ENCODE results near the gene TAF4.

The TAF4 gene

DNA sequence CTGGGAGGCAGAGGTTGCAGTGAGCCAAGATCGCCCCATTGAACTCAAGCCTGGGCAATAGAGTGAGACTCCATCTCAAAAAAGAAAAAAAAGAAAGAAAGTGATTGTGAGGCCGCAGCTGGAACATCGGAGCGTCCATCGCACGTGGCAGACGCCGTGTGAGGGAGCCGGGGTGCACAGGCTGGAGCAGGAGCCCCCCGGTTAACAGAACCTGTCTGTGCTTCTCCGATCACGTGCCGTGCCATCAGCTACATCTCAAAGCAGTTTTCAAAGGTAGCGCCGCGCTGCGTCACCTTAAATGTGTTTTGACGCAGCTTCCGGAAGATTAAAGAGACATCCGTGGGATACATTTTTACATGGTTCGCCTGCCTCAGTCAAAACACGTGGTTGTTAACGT is 138.9 kb downstream of the TAF4 start:
- no peak for FAIRE-seq

DNA sequence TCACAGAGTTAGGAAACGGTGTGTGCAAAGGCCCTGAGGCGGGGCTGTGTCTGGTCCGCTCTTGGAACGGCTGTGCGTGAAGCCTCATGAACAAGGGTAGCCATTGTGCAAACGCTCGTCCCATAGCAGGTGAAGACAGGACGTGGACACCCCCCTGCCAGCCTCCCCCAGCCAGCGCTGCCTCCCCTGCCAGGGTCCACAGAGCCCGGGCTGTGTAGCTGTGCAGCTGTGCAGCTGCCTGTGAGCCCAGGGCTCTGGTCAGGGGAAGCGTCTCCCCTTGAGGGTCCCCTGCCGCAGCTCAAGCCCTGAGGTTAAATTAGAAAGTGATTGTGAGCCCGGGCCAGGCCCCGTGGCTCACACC is 139.4 kb downstream of the TAF4 start:
- FAIRE-seq: no peak

DNA sequence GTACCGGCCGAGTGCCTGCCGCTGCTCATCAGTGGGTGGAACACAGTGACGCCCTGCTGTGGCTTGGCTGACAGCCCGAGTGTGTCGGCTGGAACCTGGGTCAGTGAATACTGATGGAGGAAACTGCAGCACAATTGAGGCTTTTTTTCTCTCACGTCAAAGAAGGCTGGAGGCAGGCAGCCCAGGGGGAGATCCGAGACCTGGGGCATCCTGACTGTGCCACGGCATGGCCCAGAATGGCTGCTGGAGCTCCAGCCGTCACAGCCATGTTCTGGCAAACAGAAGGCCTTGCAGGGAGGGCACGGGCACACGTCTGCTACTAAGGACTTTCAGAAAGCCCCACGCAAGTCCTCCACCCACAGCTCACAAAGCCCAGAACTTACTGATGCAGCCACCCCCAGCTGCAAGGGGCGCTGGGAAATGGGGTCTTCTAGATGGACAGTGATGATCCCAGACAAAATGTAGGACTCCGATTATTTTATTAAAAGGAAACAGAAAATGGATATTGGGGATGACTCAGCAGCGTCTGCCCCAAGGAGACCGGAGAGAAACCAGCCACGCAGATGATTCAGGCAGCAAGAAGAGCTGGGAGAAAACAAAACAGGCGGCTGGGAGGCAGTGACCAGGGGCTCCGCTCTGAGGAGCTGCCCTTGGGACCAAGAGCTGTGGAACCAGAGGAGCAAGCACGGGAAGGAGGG is 140.0 kb downstream of the TAF4 start:
- FAIRE-seq: no peak

DNA sequence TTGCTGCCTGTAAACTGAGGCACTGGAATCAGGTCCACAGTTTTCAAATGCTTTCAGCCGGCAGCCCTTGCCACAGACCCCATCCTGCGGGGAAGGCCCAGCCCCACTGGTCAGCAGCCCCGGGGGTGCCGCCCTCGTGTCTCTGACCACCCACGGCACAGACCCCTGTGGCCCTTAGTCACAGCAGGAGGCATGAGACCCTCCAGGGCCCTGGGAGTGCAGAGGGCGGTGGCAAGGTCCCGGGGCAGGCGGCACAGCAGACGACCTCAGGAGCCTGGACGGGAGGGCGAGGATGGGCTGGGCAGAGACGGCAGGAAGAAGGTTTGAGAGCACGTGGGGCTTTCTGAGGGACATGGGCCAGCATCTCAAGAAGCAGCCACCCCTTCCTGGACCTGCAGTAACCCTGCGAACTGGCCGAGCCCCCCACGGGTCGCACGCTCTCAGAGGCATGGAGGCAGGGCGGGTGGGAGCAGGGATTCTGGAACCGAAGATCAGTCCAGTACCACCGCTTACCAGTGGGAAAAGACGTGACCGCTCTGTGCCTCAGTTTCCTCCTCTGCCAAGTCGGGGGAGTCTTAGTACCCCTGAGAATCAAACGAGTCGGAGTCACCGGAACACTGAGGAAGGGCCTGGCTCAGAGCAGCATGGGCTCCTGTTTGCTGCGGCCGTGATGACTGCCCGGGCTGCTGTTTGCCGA is 140.7 kb downstream of the TAF4 start:
- no peak for FAIRE-seq
